Neutrophil (primary cell): ENCODE results near the gene RGS17.
"Not testable (repeated sequence)": the region's sequence is repeated elsewhere in the genome, so short reads cannot be mapped to it uniquely, and the experiment has no call there.

Experiments used
- H3K27ac ChIP-seq: fragments of 200-600 bp; sonication (generic); 2 replicates; pipeline ENCODE4 v1.5.1; 2016; ENCODE audit warnings: mild to moderate bottlenecking, moderate library complexity
- H3K27me3 ChIP-seq: fragments of 200-600 bp; sonication (generic); 2 replicates; pipeline ENCODE4 v1.6.0; 2016; ENCODE audit warnings: mild to moderate bottlenecking
- H3K36me3 ChIP-seq: fragments of 200-600 bp; sonication (generic); 2 replicates; pipeline ENCODE4 v1.5.1; 2017
- H3K4me1 ChIP-seq, 2 experiments: fragments of 200-600 bp in 1 of 2; sonication (generic) in 1 of 2; 1 replicate in 1 of 2; 2 replicates in 1 of 2; pipeline versions ENCODE4 v1.5.1 to v1.6.1; 2013 to 2016; ENCODE audit warnings: low read depth in 1 of 2, low read length in 1 of 2, mild to moderate bottlenecking in 1 of 2, moderate library complexity in 1 of 2; ENCODE audit not compliant: control insufficient read depth in 1 of 2, insufficient read depth in 1 of 2
- H3K4me3 ChIP-seq, 2 experiments: fragments of 200-600 bp in 1 of 2; sonication (generic) in 1 of 2; 1 replicate in 1 of 2; 2 replicates in 1 of 2; pipeline ENCODE4 v1.5.1; 2013 to 2016; ENCODE audit warnings: low read depth in 1 of 2, low read length in 1 of 2, mild to moderate bottlenecking in 1 of 2, moderate library complexity in 1 of 2
- H3K9me3 ChIP-seq: fragments of 200-600 bp; sonication (generic); 2 replicates; pipeline ENCODE4 v1.5.1; 2016
- TF ChIP-seq, protein P1 (sequence below): fragments of 200-600 bp; sonication (generic); IDR thresholded peaks from 2 replicates; pipeline ENCODE4 v1.5.1; 2016; ENCODE audit warnings: antibody characterized with exemption

The RGS17 gene

DNA sequence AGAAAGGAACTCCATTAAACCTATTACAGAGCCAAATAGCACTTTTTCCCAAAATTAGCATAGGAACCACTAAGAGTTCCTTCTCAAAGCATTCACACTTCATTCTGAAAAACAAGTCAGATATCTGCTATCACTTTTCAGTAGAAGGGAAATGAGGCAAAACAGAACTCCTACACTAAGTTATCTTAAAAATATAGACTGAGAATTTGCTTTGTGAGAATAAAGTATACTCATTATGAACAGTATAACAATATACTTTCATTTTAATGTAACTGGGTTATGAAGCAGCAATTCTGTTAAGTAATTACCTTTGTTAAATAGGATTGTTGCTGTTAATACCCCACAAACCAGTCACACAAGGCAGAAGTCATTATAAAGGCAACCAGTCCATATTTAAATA, 137.2 kb downstream of the RGS17 start:
- no peak overlapping the region for H3K4me3 ChIP-seq

DNA sequence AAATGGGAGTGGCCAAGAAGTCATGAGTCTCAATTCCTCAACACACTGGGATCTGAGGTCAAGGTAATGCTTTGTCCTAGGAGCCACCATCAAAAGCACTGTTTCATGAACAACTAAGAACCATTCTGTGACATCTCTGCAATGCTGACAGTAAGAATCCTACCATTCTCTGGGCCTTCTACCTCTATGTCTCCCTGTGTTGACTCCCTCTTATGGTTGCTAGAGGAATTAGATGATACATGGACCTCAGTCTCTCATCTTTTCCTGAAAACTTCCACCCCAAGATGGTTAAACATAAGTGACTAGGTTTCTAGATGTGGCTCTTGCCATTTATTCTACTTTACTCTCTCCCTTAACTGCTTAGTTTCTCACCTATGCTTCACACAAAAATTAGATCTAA, 137.7 kb downstream of the RGS17 start:
- Histone ChIP-seq H3K27ac (no peak overlapping the region), H3K36me3 (peaks cover 72% of the 10 kb centered on the region), H3K27me3 (no peaks in the 10 kb centered on the region), H3K4me1 (no peaks in the 10 kb centered on the region), H3K4me3 (no peak overlapping the region), H3K9me3 (no peaks in the 10 kb centered on the region)
- TF ChIP-seq, protein P1, sequence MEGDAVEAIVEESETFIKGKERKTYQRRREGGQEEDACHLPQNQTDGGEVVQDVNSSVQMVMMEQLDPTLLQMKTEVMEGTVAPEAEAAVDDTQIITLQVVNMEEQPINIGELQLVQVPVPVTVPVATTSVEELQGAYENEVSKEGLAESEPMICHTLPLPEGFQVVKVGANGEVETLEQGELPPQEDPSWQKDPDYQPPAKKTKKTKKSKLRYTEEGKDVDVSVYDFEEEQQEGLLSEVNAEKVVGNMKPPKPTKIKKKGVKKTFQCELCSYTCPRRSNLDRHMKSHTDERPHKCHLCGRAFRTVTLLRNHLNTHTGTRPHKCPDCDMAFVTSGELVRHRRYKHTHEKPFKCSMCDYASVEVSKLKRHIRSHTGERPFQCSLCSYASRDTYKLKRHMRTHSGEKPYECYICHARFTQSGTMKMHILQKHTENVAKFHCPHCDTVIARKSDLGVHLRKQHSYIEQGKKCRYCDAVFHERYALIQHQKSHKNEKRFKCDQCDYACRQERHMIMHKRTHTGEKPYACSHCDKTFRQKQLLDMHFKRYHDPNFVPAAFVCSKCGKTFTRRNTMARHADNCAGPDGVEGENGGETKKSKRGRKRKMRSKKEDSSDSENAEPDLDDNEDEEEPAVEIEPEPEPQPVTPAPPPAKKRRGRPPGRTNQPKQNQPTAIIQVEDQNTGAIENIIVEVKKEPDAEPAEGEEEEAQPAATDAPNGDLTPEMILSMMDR = no peak

More for the DNA sequence above, 137.2 kb downstream of the RGS17 start:
- H3K4me1 ChIP-seq = no peaks in the 10 kb centered on the region
- no peak overlapping the region for H3K27ac ChIP-seq
- H3K9me3 ChIP-seq = no peaks in the 10 kb centered on the region
- H3K27me3 ChIP-seq = no peaks in the 10 kb centered on the region
- TF ChIP-seq, protein P1 = no peak
- peaks cover 72% of the 10 kb centered on the region for H3K36me3 ChIP-seq

DNA sequence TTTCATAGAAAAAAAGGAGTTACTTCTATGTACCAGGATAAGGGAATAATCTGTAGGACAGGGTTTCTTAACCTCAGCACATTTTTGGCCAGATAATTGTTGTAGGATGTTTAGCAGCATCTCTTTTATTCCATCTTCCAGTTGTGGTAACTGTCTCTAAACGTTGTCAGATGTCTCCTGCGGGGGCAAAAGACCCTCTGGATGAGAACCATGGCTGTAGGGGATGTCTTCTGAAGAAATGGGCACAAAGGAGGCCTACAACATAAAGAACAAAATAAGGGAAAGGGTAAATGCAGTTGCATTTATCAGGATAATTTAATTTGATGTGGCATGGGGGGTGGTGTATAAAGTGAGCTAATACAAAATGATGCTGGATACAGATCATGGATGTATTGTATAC, 144.1 kb downstream of the RGS17 start:
- Histone ChIP-seq H3K27me3 (no peaks in the 10 kb centered on the region), H3K27ac (no peak overlapping the region), H3K36me3 (peaks cover 16% of the 10 kb centered on the region), H3K4me3 (no peak overlapping the region), H3K9me3 (no peaks in the 10 kb centered on the region), H3K4me1 (peaks cover 22 to 23% of the 10 kb centered on the region in 2 experiments)
- TF ChIP-seq, protein P1 = no peak

DNA sequence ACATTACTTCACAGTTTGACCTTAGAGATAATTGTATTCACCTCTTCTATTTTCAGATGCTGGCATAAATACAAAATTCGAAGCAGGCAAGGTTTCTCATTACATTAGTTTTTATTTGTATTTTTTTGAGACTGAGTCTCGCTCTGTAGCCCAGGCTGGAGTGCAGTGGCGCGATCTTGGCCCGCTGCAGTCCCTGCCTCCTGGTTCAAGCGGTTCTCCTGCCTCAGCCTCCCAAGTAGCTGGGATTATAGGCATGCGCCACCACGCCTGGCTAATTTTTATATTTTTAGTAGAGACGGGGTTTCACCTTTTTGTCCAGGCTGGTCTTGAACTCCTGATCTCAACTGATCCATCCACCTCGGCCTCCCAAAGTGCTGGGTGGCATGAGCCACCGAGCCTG, 145.8 kb downstream of the RGS17 start:
- H3K36me3 ChIP-seq, H3K9me3 ChIP-seq, H3K4me3 ChIP-seq, H3K27me3 ChIP-seq, H3K27ac ChIP-seq: not testable (repeated sequence)
- peaks cover 22 to 34% of the 10 kb centered on the region in 2 experiments for H3K4me1 ChIP-seq

- Histone ChIP-seq H3K27me3 (no peaks in the 10 kb centered on the region), H3K9me3 (no peaks in the 10 kb centered on the region), H3K27ac (no peak overlapping the region), H3K36me3 (peaks cover under 1% of the 10 kb centered on the region), H3K4me1 (peaks cover 23 to 37% of the 10 kb centered on the region in 2 experiments), H3K4me3 (peak overlapping the region in 1 of 2 experiments; percentile 96)
- TF ChIP-seq, protein P1 = no peak
Measured at GRCh38 chr6:152984513-152984872, 146.6 kb downstream of the RGS17 start.

- peak overlapping the region; percentile 95 to 96 for H3K4me3 ChIP-seq
- no peaks in the 10 kb centered on the region for H3K9me3 ChIP-seq
- H3K4me1 ChIP-seq = peaks cover 29 to 43% of the 10 kb centered on the region in 2 experiments
- H3K27ac ChIP-seq = peak overlapping the region; percentile 81
- TF ChIP-seq, protein P1 = no peak
- no peaks in the 10 kb centered on the region for H3K27me3 ChIP-seq
- no peaks in the 10 kb centered on the region for H3K36me3 ChIP-seq
Measured at GRCh38 chr6:152983637-152984512, 147.2 kb downstream of the RGS17 start.
